Smooth muscle cell (in vitro differentiated cells): ENCODE data around the gene AFAP1. TPM values are rescaled to one million over a fixed set of nuclear protein-coding genes. Genes with fewer than 3 reads are reported as not detected.

Experiments
- DNase-seq: peaks from one replicate; lab custom pipeline; 2025; ENCODE audit not compliant: unreplicated experiment; lab: John Stamatoyannopoulos, UW
- H2AFZ ChIP-seq: fragments of 200-600 bp; sonication (generic); 2 replicates; pipeline ENCODE4 v1.6.0; 2016; ENCODE audit warnings: antibody characterized with exemption, low read depth, mild to moderate bottlenecking
- H3F3A ChIP-seq: fragments of 200-600 bp; sonication (generic); 2 replicates; pipeline ENCODE4 v1.6.0; 2017; ENCODE audit warnings: antibody characterized with exemption, low read depth
- H3K27ac ChIP-seq: fragments of 200-600 bp; sonication (generic); 2 replicates; pipeline ENCODE4 v1.5.1; 2016; ENCODE audit warnings: low read depth, mild to moderate bottlenecking
- H3K27me3 ChIP-seq: fragments of 200-600 bp; sonication (generic); 2 replicates; pipeline ENCODE4 v1.6.1; 2016; ENCODE audit warnings: low read depth, mild to moderate bottlenecking
- H3K36me3 ChIP-seq: fragments of 200-600 bp; sonication (generic); 2 replicates; pipeline ENCODE4 v1.5.1; 2016; ENCODE audit warnings: low read depth
- H3K4me1 ChIP-seq: fragments of 200-600 bp; sonication (generic); 2 replicates; pipeline ENCODE4 v1.5.1; 2016; ENCODE audit warnings: low read depth
- H3K4me2 ChIP-seq: fragments of 200-600 bp; sonication (generic); 2 replicates; pipeline ENCODE4 v1.6.0; 2016; ENCODE audit warnings: mild to moderate bottlenecking
- H3K4me3 ChIP-seq: fragments of 200-600 bp; sonication (generic); 2 replicates; pipeline ENCODE4 v1.5.1; 2016; ENCODE audit warnings: mild to moderate bottlenecking
- H3K79me2 ChIP-seq: fragments of 200-600 bp; sonication (generic); 2 replicates; pipeline ENCODE4 v1.6.0; 2016; ENCODE audit warnings: low read depth, mild to moderate bottlenecking
- H3K9ac ChIP-seq: fragments of 200-600 bp; sonication (generic); 2 replicates; pipeline ENCODE4 v1.6.0; 2016; ENCODE audit warnings: low read depth
- H3K9me3 ChIP-seq: fragments of 200-600 bp; sonication (generic); replicated peaks from 2 replicates; pipeline ENCODE4 v1.5.1; 2016; ENCODE audit warnings: low read depth
- H4K20me1 ChIP-seq: fragments of 200-600 bp; sonication (generic); 2 replicates; pipeline ENCODE4 v1.6.0; 2016; ENCODE audit warnings: low read depth
- WGBS: methylation state at CpG from one replicate; pipeline ENCODE4 v1.1.7; 2016; ENCODE audit warnings: low lambda C conversion rate; 5-methylcytosine and 5-hydroxymethylcytosine counted together
- polyA plus RNA-seq: library from polyadenylated mRNA; unstranded; fragments of >200 nt; fragmentation: Nextera tagmentation; extraction: Ambion mirVana; gene quantifications from 2 replicates; pipeline ENCODE4 v1.2.1, GENCODE V29; 2016
- total RNA-seq: library from RNA; depleted of rRNA; stranded (reverse); fragments of >200 nt; gene quantifications from 2 replicates; pipeline ENCODE4 v1.2.3, GENCODE V29; 2014
- TF ChIP-seq, protein P1 (sequence below): fragments of 200-600 bp; sonication (generic); IDR thresholded peaks from 2 replicates; pipeline ENCODE4 v1.5.1; 2017; ENCODE audit warnings: borderline replicate concordance, mild to moderate bottlenecking, antibody characterized with exemption; ENCODE audit not compliant: insufficient read depth, poor library complexity, severe bottlenecking

Gene AFAP1
- total and polyA plus RNA-seq, 2 experiments from 2014 or later, result 12.6 to 24.8 TPM

DNA sequence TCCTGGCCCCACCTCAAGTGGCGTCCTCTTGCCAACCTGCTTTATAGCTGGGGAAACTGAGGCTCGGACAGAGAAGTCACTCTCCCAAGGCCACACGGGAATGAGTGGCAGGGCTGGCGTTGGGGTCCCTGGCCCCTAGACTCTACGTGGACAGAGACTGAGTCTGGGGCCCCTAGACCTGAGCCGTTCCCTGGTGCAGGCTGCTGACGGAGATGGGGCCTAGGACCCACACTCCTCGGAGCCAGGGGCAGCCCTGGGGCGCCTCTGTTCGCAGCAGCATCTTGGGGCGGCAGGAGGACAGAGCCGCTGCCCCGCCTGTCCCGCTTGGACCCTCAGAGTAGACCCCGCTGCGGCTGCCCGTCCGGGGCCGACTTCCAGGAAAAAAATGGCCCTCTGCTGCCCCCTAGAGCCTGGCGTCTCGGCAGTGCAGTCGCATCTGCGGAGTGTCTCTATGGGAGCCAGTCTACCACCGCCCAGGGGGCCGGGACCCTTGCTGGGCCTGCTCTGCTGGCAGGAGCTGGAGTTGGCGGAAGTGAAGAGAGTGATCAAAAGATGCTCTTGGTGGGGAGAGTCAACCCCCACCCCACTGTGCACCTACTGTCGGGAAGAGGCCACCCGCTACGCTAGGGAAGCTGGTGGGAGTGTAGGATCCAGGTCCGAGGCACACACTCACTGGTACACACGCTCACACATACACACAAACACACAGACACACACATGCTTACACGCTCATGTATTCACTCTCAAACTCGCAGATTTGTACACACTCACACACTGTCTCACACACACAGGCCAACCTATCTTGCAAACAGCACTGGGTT is 220.1 kb downstream of the AFAP1 start:
- H3K9ac ChIP-seq, result no peak overlapping the region
- no peaks in the 10 kb centered on the region for H3K9me3 ChIP-seq
- H3K4me3 ChIP-seq, result no peak overlapping the region
- H3K27ac ChIP-seq, result no peak overlapping the region
- no peaks in the 10 kb centered on the region for H3K36me3 ChIP-seq
- H3F3A ChIP-seq, result no peaks in the 10 kb centered on the region
- H2AFZ ChIP-seq, result no peak overlapping the region
- peak overlapping the region; percentile 80 for H3K4me2 ChIP-seq
- H3K79me2 ChIP-seq, result no peaks in the 10 kb centered on the region
- DNase-seq, result peak; percentile 24
- TF ChIP-seq, protein P1, sequence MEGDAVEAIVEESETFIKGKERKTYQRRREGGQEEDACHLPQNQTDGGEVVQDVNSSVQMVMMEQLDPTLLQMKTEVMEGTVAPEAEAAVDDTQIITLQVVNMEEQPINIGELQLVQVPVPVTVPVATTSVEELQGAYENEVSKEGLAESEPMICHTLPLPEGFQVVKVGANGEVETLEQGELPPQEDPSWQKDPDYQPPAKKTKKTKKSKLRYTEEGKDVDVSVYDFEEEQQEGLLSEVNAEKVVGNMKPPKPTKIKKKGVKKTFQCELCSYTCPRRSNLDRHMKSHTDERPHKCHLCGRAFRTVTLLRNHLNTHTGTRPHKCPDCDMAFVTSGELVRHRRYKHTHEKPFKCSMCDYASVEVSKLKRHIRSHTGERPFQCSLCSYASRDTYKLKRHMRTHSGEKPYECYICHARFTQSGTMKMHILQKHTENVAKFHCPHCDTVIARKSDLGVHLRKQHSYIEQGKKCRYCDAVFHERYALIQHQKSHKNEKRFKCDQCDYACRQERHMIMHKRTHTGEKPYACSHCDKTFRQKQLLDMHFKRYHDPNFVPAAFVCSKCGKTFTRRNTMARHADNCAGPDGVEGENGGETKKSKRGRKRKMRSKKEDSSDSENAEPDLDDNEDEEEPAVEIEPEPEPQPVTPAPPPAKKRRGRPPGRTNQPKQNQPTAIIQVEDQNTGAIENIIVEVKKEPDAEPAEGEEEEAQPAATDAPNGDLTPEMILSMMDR, result peak; percentile 89
- no peaks in the 10 kb centered on the region for H3K4me1 ChIP-seq
- WGBS, result 27% methylated on average over 32 of the region's 33 CpGs
- no peaks in the 10 kb centered on the region for H4K20me1 ChIP-seq
- H3K27me3 ChIP-seq, result peaks cover 26% of the 10 kb centered on the region

DNA sequence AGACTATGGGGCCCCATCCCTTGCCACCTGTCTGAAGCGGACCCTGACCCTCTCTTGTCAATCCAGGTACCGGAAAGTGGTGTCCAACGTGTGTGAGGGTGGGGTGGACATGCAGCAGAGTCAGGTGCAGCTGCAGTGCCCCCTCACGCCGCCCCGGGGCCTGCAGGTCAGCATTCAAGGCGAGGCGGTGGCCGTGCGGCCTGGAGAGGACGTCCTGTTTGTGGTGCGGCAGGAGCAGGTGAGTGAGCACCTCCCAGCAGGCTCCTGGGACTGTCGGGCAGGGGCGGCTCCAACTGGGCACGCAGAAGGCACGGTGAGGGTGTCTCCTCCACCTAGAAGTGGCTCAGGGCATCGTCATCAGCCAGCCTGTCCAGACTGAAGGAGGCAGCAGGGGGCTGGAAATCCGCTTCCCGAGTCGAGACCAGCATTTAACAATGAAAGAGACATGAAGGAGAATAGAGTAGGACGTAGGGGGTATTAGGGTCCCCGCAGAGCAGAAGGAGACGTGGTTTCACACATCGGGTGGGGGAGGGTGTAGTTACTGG is 221.6 kb downstream of the AFAP1 start:
- no peaks in the 10 kb centered on the region for H3K9me3 ChIP-seq
- TF ChIP-seq, protein P1, result no peak
- 78% methylated on average over 24 of the region's 24 CpGs for whole genome bisulfite sequencing
- no peaks in the 10 kb centered on the region for H3K36me3 ChIP-seq
- no peak overlapping the region for H3K27ac ChIP-seq
- peaks cover 26% of the 10 kb centered on the region for H3K27me3 ChIP-seq
- H3K9ac ChIP-seq, result no peak overlapping the region
- no peaks in the 10 kb centered on the region for H4K20me1 ChIP-seq
- H3K4me3 ChIP-seq, result no peak overlapping the region
- H3K4me1 ChIP-seq, result no peaks in the 10 kb centered on the region
- H3K4me2 ChIP-seq, result no peak overlapping the region
- H3K79me2 ChIP-seq, result no peaks in the 10 kb centered on the region
- H2AFZ ChIP-seq, result no peak overlapping the region
- no peak for DNase-seq
- no peaks in the 10 kb centered on the region for H3F3A ChIP-seq

DNA sequence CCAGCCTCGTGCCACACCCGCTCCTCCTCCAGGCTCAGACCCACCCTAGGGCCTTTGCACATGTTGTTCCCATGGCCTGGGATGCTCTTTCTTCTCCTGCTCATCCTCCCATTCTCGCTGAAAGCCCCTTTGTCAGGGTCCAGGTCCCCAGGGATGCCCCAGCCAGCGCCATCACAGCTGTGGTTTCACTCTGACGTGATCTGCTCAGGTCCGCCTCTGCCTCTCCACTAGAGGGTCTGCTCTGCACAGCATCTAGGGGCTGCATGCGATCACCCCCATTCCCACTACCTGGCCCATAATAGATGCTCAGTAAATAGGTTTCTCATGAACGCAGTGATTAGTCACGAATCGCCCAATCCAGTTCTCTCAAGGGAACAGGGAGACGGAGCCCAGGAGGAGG is 222.5 kb downstream of the AFAP1 start:
- Histone ChIP-seq H3K79me2 (no peaks in the 10 kb centered on the region), H4K20me1 (no peaks in the 10 kb centered on the region), H3K4me3 (no peak overlapping the region), H3F3A (no peaks in the 10 kb centered on the region), H3K4me1 (no peaks in the 10 kb centered on the region), H3K27me3 (peaks cover 26% of the 10 kb centered on the region), H2AFZ (no peak overlapping the region), H3K36me3 (no peaks in the 10 kb centered on the region), H3K27ac (no peak overlapping the region), H3K9me3 (no peaks in the 10 kb centered on the region), H3K9ac (no peak overlapping the region), H3K4me2 (no peak overlapping the region)
- TF ChIP-seq, protein P1, result no peak
- DNase-seq, result no peak
- WGBS, result 89% methylated on average over 11 of the region's 11 CpGs
